Endothelial cell of hepatic sinusoid (primary cell): ENCODE results near the gene KRTAP10-8.
"Not testable (repeated sequence)": the region's sequence is repeated elsewhere in the genome, so short reads cannot be mapped to it uniquely, and the experiment has no call there.

Source experiments
- in situ Hi-C: cut with HindIII; loops from 2 replicates; pipeline ENCODE4 v1.10.0; 2017; ENCODE audit warnings: low sequenced_read_pairs

The KRTAP10-8 gene

DNA sequence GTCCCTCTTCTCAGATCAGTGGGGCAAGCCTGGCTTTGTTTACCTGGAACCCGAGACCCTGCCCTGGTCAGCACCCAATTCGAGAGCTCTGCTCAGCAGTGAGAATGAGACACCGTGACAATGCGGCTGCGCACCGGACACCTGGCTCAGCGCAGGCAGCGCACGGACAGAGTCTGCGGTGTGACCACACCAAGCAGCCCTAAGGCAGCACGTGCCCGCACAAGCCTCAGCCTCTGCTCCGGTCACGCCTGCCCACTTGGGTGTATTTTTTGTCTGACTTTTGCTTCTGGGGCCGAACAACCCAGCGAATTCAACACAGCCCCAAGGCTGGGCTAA, 4.7 kb downstream of the KRTAP10-8 start:
- in situ Hi-C loops, result no loop called here

- in situ Hi-C loops, result no loop called here
Observed at GRCh38 chr21:44617071-44617501, 5.2 kb downstream of the KRTAP10-8 start.

GRCh38 chr21:44618504-44618903, 6.6 kb downstream of the KRTAP10-8 start:
- in situ Hi-C loops, result no loop called here

DNA sequence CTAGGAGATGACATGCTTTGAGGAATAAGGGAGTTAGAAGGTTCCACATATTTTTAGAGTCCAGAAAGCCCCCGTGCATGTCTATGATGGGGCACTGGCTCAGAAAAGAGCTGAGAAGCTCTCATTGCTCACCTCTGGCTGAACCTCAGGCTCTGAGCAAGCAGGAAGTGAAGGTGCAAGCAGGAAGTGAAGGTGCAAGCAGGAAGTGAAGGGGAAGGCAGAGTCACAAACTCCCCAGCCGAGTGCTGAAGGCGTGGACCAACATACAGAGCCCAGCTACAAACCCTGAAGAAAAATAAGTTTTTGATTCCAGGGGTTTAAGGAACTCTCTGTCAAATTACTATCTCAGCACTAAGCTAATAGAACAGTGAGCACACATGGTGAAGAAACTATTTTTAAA, 7.0 kb downstream of the KRTAP10-8 start:
- in situ Hi-C loops, result no loop called here

DNA sequence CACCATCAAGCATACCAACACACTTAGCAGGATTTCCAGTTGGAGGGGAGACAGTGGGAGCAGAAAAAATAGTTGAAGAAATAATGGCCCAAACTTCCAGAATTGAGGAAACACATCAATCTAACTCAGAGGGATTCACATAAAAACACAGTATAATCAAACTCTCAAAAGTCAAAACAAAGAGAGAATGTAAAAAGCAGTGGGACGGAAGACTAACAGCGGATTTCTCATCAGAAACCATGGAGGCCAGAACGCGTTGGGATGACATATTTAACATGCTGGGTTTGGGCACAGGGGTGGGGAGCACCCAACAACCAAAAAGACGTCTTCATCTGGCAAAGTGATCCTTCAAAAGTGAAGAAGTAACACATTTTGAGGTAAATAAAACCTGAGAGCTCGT, 8.0 kb downstream of the KRTAP10-8 start:
- in situ Hi-C loops, result no loop called here

- in situ Hi-C loops, result no loop called here
Observed at GRCh38 chr21:44623575-44623974, 11.7 kb downstream of the KRTAP10-8 start.

DNA sequence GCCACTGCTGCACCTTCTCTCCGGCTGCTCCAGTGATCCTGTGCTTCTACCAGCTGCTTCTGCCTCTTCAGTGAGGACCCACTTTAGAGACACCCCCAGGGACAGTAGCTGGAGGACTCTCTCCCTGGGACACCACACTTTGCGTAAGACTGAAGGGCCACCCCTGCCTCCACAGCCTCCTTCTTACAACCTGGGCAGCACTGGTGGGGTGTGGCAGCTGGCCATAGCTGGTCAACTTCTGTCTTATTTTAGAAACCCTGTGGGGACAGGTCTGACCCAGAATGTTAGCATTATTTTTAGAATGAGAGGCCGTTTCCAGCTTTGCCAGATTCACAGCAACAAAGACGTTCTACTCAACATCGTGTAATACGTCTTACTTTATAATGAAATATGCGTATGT, 13.9 kb downstream of the KRTAP10-8 start:
- in situ Hi-C loops, result no loop called here

DNA sequence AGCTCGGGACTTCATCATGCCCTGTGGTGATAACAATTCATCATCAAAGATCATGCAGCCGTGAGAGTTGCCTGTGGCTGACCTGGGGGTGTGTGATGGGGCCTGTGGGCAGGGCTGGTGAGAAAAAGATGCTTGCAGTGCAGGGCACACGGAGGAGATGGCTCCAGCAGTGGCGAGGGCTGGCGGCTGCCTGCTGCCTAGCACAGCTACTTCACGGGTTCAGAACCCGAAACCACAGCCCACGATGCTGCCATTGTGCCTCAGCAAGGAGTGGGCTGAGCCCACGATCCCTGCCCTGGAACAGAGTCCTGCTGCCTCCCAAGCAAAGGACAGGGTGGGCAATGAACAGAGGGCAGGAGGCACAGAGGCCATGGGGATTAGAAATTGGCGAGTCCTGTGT, 14.4 kb downstream of the KRTAP10-8 start:
- in situ Hi-C loops, result no loop called here

DNA sequence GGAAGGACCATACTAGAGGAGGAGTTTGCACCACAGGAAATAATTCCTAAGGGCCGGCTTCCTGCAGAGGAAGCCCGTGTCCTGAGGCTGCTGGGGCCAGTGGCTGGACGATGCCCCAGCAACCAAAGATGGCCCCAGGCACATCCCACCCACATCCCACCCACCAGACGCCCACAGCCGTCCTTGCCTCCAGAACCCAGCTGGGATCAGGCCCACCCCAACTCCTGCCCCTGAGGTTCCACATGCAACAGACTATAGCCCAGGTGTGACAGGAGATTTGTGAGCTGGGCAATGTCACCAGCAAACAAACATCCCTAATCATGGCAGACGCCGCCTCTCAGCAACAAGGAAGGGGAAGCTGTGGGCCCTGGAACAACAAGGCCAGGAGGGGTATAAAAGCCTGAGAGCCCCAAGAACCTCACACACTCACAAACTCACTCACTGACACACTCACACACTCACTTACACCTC, 14.8 kb downstream of the KRTAP10-8 start, which contains the start of gene KRTAP10-9:
TSS of gene KRTAP10-9 (plus strand) at position 421 of the 471 bp plus-strand sequence. CDS start 79 bp downstream, outside the sequence.
- in situ Hi-C loops, result no loop called here

- in situ Hi-C loops, result not testable (repeated sequence)
Observed at GRCh38 chr21:44627181-44627822, 15.4 kb downstream of the KRTAP10-8 start.

GRCh38 chr21:44627831-44628233, 16.0 kb downstream of the KRTAP10-8 start:
- in situ Hi-C loops, result not testable (repeated sequence)

- in situ Hi-C loops, result no loop called here
Observed at GRCh38 chr21:44628707-44629391, 17.0 kb downstream of the KRTAP10-8 start.

DNA sequence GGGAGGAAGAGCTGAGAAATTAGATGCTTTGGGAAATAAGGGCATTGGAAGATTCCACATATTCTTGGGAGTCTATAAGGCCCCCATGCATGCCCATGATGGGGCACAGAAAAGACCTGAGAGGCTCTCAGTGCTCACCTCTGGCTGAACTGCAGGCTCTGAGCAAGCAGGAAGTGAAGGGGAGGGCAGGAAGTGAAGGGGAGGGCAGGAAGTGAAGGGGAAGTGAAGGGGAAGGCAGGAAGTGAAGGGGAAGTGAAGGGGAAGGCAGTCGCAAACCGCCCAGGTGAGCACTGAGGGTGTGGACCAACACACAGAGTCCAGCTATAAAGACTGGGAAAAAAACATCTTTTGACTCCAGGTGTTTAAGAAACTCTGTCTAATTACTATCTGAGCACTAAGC, 18.6 kb downstream of the KRTAP10-8 start:
- in situ Hi-C loops, result no loop called here

GRCh38 chr21:44632067-44632466, 20.2 kb downstream of the KRTAP10-8 start:
- in situ Hi-C loops, result no loop called here

DNA sequence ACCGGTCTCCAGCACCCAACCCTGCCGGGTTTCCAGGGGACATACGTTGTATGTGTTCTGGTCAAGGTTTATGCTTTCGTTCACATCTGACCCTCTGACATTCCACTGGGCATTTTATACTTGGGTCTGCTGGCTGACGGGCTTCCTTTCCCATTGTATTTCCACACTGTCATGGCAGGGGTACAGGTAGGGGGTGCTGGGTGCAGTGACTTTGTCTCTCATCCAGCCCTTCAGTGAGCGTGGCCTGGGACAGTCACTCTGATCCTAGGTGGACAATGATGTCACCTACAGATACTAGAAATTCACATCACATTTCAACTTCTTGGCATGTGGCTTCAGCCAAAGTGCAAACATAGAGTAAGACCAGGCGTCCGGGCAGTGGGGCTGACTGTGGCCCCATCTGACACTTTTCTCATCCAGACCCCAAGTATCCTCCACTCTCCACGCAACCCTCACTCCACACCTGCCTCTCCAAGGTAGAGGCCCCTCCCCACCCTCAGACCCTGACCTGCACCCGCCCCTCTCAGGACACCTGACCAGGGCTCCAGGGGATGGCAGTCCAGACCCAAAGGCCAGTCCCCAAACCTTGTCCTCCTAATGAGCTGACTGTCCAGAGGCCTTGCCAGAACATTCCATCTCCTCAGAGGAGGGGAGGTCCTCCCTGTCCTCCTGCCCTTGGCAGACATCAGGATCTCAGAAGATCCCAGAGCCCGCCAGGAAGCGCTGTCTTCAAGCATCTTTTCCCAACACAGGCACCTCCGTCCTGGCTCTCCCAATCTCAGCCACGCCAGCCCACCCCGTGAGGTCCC, 24.5 kb downstream of the KRTAP10-8 start:
- in situ Hi-C loops, result no loop called here

DNA sequence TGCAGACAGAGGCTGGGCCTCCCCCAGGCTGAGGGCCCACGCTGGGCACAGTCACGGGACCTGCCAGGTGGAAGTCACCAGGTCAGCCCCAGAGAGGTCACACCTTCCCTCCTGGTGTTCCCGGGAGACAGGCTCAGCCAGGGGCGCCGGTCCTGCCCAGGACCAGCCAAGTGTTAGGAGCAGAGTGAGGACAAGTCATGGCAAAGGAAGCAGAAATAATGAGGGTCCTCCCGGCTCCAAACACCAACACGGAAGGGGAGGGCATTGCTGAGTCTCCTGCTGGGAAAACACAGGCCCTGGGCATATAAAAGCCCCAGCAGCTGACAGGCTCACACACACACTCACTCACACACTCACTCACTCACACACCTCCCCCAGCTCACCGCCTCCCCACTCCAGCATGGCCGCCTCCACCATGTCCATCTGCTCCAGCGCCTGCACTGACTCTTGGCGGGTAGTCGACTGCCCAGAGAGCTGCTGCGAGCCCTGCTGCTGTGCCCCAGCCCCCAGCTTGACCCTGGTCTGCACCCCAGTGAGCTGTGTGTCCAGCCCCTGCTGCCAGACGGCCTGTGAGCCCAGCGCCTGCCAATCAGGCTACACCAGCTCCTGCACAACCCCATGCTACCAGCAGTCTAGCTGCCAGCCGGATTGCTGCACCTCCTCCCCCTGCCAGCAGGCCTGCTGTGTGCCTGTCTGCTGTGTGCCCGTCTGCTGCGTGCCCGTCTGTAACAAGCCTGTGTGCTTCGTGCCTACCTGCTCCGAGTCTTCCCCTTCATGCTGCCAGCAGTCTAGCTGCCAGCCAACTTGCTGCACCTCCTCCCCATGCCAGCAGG, 25.4 kb downstream of the KRTAP10-8 start, which contains the start of gene KRTAP10-10:
TSS of gene KRTAP10-10 (plus strand) at position 339 of the 833 bp plus-strand sequence. CDS start at position 401, 62 bp downstream.
- in situ Hi-C loops, result no loop called here

DNA sequence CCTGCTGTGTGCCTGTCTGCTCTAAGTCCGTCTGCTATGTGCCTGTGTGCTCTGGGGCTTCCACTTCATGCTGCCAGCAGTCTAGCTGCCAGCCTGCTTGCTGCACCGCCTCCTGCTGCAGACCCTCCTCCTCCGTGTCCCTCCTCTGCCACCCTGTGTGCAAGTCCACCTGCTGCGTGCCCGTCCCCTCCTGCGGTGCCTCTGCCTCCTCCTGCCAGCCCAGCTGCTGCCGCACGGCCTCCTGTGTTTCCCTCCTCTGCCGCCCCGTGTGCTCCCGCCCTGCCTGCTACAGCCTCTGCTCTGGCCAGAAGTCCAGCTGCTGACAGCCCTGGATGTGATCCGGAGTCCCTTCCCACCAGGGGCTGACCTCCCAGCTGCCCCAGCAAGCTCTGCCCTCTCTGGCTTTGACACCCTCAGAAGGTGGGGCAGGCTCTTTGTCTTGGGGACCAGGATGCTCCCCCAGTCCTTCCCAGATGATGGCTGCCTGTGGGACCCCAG, 26.0 kb downstream of the KRTAP10-8 start:
- in situ Hi-C loops, result not testable (repeated sequence)

DNA sequence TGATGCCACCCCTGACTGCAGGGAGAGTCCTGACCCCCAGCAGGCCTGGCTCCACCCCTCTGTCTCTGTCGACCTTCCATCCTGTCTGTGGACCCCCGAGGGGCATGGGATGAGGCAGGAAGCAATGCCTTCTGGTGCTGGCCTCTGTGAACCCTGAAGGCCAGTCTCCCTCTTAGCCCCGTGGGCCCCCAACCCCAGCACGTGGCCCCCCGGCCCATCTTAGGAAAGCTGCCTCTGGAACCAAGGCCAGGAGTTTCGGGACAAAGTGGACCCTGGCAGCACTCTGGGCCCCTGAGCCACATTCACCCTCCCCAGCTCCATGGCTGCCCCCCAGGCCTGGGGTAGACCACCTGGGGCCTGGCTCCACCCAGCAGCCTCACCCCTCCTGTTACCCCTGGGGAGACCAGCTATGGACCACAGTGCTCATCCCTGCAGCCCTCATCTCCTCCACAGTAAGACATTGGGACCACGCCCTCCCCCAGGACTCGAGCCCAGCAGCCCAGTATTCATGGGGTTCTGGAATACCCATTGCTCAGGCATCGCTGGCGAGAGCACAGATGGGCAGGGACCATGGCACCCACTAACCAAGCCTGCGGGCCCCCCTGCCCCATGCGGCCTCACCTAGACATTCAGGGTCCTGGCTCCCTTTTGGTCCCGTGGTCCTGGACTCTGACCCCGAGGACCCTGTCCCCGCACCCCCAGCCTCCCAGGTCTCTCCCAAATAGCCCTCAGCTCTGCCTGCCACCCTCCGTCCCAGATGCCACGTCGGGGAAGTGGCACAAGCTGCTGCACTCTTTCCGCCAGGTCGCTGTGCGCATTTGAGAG, 26.8 kb downstream of the KRTAP10-8 start:
- in situ Hi-C loops, result not testable (repeated sequence)

- in situ Hi-C loops, result no loop called here
Observed at GRCh38 chr21:44639331-44639655, 27.4 kb downstream of the KRTAP10-8 start.

DNA sequence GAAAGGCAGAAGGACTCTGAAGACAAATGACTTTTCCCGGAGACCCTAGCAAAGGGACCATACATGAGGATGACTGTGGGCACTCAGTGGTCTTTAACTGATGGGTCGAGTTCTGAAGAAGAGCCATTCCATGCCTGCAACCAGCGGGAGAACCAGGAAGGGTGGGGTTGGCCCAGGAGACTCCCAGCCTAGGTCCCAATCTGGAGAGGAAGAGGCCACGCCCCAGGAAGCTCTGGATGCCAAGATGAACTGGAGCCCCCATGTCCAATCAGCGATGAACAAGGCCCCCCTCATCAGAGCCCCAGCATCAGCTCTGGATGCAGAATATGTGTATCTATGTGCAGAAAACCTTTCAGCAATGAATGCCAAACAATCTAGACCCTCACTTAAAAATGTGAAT, 28.9 kb downstream of the KRTAP10-8 start:
- in situ Hi-C loops, result no loop called here
